Astrocyte of the cerebellum (primary cell): Measurements from ENCODE around the gene ZNF48.

Experiments used
- DNase-seq: peaks from one replicate; pipeline ENCODE4 v3.0.0-alpha.2; 2011; ENCODE audit warnings: low read depth
- H3K4me3 ChIP-seq: 2 replicates; pipeline ENCODE4 v1.5.1; 2011; ENCODE audit warnings: mild to moderate bottlenecking, low read depth, low read length, moderate library complexity
- CTCF ChIP-seq: IDR thresholded peaks from 2 replicates; pipeline ENCODE4 v1.5.1; 2012; ENCODE audit warnings: low read length, low read depth, moderate library complexity, mild to moderate bottlenecking; ENCODE audit errors: missing control alignments
- in situ Hi-C: cut with HindIII; loops from 2 replicates; pipeline ENCODE4 v1.10.0; 2017; ENCODE audit warnings: low sequenced_read_pairs

The ZNF48 gene

GRCh38 chr16:30355144-30355953, 39.9 kb upstream of the ZNF48 start, which contains the start of gene CD2BP2:
Gene CD2BP2, minus strand, starts transcription at chr16:30355308. Its CDS starts 627 bp downstream, at chr16:30354681.
- H3K4me3 ChIP-seq: peak within 1 kb of the TSS; percentile 94
- no peak for TF ChIP-seq CTCF
- peak; percentile 99 for DNase-seq
- in situ Hi-C loops: no loop called here

DNA sequence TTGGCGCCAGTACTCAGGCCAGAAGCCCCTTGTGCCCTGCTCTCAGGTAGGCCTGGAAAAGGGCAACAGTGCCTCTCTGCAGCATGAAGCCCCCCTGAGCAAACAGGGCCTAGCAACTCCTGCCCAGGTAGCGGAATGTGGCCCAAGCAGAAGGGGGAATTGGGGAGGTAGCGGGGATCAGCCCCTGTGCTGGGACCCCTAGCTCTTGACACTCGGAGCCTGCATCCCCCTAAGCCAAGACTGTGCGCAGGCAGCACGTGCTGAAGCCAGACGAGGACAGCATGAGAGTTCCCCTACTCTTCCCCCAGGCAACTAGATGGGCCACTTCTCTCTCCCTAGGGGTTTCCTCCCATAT, 39.3 kb upstream of the ZNF48 start:
- peak overlapping the region; percentile 94 for H3K4me3 ChIP-seq
- TF ChIP-seq CTCF: no peak
- no peak for DNase-seq
- in situ Hi-C loops: no loop called here

DNA sequence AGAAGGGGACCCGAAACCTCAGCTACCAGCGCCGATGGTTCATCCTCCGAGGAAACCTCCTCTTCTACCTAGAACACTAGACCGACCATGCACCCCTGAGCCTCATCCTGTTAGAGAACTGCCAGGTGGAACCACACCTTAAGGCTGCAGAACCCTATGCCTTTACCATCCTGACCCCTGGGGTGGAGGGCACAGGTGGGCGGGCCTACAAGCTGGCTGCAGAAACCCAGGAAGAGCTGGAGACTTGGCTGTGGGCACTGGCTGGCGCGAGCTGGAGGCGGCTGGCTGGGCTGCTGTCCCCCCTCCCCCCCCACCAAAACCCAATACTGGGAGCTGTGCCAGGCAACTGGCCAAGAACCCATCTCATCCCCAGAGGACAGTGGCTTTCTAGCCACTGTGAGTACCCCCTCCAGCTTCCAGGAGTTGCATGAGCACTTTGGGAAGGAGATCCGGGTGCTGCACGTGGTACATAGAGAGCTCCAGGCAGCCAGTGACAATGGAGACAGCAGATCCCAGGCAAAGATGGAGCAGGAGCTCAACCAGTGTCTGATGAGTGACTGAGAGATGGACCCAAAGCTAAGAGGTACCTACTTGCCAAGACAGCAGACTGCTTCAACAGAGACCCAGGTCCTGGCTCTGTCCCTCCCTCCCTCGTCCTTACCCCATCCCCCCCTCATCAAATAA, 38.7 kb upstream of the ZNF48 start:
- no peak for TF ChIP-seq CTCF
- H3K4me3 ChIP-seq: peak overlapping the region; percentile 94
- no peak for DNase-seq
- in situ Hi-C loops: no loop called here

GRCh38 chr16:30357085-30357714, 38.0 kb upstream of the ZNF48 start:
- no peak for TF ChIP-seq CTCF
- DNase-seq: no peak
- in situ Hi-C loops: no loop called here
- H3K4me3 ChIP-seq: no peak overlapping the region

- in situ Hi-C loops: no loop called here
- no peak overlapping the region for H3K4me3 ChIP-seq
- no peak for TF ChIP-seq CTCF
- no peak for DNase-seq
Measured at GRCh38 chr16:30357715-30358576, 37.3 kb upstream of the ZNF48 start.

- DNase-seq: no peak
- in situ Hi-C loops: no loop called here
- TF ChIP-seq CTCF: no peak
Measured at GRCh38 chr16:30358577-30358936, 36.7 kb upstream of the ZNF48 start.

More at GRCh38 chr16:30358577-30358936, 36.7 kb upstream of the ZNF48 start:
- no peak overlapping the region for H3K4me3 ChIP-seq
